Parathyroid adenoma (tissue), 2 donors: ENCODE results near the gene CEP57L1.

Experiments used
- H2AFZ ChIP-seq: fragments of 300-600 bp; sonication (generic); one replicate; pipeline ENCODE4 v1.7.0; 2017; ENCODE audit warnings: antibody characterized with exemption, mild to moderate bottlenecking
- H3K27ac ChIP-seq: fragments of 300-600 bp; sonication (generic); one replicate; pipeline ENCODE4 v1.7.0; 2017
- H3K27me3 ChIP-seq: fragments of 300-600 bp; sonication (generic); one replicate; pipeline ENCODE4 v1.7.0; 2017; ENCODE audit warnings: low read length; ENCODE audit not compliant: control insufficient read depth, insufficient read depth
- H3K36me3 ChIP-seq: fragments of 300-600 bp; sonication (generic); one replicate; pipeline ENCODE4 v1.7.0; 2017; ENCODE audit warnings: low read length; ENCODE audit not compliant: control insufficient read depth, insufficient read depth
- H3K4me1 ChIP-seq: fragments of 300-600 bp; sonication (generic); one replicate; pipeline ENCODE4 v1.7.0; 2017; ENCODE audit warnings: control low read depth
- H3K4me2 ChIP-seq: fragments of 300-600 bp; sonication (generic); one replicate; pipeline ENCODE4 v1.7.0; 2017; ENCODE audit warnings: low read length
- H3K4me3 ChIP-seq: fragments of 300-600 bp; sonication (generic); one replicate; pipeline ENCODE4 v1.7.0; 2017; ENCODE audit warnings: low read depth, low read length
- H3K79me2 ChIP-seq: fragments of 300-600 bp; sonication (generic); one replicate; pipeline ENCODE4 v1.7.0; 2017; ENCODE audit warnings: control low read depth
- H3K9ac ChIP-seq: fragments of 300-600 bp; sonication (generic); one replicate; pipeline ENCODE4 v1.7.0; 2017; ENCODE audit warnings: mild to moderate bottlenecking
- H3K9me3 ChIP-seq: fragments of 300-600 bp; sonication (generic); one replicate; pipeline ENCODE4 v1.7.0; 2017; ENCODE audit warnings: low read length; ENCODE audit not compliant: control insufficient read depth
- TF ChIP-seq, protein P1 (sequence below): fragments of 300-600 bp; sonication (generic); IDR thresholded peaks from one replicate; pipeline ENCODE4 v1.7.0; 2017; ENCODE audit warnings: antibody characterized with exemption, mild to moderate bottlenecking
- donor health status: primary hyperparathyroidism.

Gene CEP57L1

DNA sequence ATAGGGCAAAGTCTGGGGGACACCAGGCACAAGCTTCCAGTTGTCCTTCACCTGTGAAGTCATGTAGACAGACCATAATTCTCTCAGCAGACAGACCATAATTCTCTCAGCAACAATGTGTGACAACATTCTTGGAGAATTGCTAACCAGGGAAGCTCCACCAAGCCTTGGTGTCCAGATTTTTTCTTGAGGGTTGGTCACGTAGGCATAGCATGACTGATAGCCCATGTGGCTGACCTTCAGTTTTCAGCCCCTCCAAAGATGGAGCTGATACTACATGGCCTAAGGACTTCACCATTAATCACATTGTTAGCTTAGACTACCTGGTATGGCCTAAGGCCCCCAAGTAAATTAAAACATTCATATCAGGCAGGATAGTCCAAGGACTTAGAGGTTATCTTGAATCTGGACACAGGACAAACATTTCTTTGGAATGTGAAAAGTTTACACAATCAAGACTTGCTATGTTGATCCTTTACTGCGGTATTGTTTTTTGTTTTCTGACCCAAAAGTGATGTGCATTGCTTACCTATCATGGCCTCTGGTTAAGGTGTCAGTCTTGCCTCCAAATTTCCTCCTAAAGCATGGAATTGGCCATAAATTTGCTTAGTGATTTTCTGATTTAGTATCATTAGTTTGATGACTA, 76.9 kb downstream of the CEP57L1 start:
- no peak overlapping the region for H3K4me3 ChIP-seq
- H3K36me3 ChIP-seq, result no peaks in the 10 kb centered on the region
- H2AFZ ChIP-seq, result no peak overlapping the region
- no peaks in the 10 kb centered on the region for H3K27me3 ChIP-seq
- H3K27ac ChIP-seq, result no peak overlapping the region
- H3K79me2 ChIP-seq, result no peaks in the 10 kb centered on the region
- H3K9ac ChIP-seq, result no peak overlapping the region
- no peaks in the 10 kb centered on the region for H3K9me3 ChIP-seq
- H3K4me1 ChIP-seq, result peaks cover 3% of the 10 kb centered on the region
- no peak overlapping the region for H3K4me2 ChIP-seq
- TF ChIP-seq, protein P1, sequence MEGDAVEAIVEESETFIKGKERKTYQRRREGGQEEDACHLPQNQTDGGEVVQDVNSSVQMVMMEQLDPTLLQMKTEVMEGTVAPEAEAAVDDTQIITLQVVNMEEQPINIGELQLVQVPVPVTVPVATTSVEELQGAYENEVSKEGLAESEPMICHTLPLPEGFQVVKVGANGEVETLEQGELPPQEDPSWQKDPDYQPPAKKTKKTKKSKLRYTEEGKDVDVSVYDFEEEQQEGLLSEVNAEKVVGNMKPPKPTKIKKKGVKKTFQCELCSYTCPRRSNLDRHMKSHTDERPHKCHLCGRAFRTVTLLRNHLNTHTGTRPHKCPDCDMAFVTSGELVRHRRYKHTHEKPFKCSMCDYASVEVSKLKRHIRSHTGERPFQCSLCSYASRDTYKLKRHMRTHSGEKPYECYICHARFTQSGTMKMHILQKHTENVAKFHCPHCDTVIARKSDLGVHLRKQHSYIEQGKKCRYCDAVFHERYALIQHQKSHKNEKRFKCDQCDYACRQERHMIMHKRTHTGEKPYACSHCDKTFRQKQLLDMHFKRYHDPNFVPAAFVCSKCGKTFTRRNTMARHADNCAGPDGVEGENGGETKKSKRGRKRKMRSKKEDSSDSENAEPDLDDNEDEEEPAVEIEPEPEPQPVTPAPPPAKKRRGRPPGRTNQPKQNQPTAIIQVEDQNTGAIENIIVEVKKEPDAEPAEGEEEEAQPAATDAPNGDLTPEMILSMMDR, result no peak

DNA sequence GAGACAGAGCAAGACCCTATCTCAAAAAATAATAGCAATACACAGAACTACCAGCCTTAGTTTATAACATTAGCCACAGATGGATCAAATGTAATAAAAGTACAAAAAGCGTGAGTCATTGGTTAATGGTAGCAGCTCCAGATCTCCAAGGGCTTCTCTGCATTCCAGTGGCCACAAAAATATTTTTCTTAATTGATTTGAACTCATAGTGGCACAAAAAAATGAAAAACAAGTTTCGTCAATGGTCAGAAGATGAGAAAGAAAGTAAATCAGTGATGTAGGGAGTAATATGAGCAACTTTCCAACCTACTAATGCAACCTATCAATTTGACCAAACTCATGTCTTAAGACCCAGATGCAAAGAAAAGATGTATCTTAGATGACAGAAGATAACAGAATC, 79.6 kb downstream of the CEP57L1 start:
- Histone ChIP-seq H3K27ac (no peak overlapping the region), H3K4me2 (no peak overlapping the region), H3K4me3 (no peak overlapping the region), H3K9me3 (no peaks in the 10 kb centered on the region), H2AFZ (no peak overlapping the region), H3K79me2 (no peaks in the 10 kb centered on the region), H3K4me1 (peaks cover 3% of the 10 kb centered on the region), H3K27me3 (no peaks in the 10 kb centered on the region), H3K9ac (no peak overlapping the region), H3K36me3 (no peaks in the 10 kb centered on the region)
- TF ChIP-seq, protein P1, result no peak

DNA sequence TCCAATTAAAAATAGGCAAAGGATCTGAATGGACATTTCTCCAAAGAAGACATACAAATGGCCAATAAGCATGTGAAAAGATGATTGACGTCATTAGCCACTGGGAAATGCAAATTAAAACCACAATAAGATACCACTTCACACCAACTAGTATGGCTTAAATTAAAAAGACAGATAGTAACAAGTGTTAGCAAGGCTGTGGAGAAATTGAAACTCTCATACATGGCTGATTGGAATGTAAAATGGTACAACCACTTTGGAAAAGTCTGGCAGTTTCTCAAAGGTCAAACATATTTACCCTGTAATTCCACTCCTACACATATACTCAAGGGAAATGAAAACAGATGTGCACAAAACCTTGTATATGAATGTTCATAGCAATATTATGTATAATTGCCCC, 83.6 kb downstream of the CEP57L1 start:
- H2AFZ ChIP-seq, result no peak overlapping the region
- H3K36me3 ChIP-seq, result no peaks in the 10 kb centered on the region
- no peak overlapping the region for H3K4me3 ChIP-seq

DNA sequence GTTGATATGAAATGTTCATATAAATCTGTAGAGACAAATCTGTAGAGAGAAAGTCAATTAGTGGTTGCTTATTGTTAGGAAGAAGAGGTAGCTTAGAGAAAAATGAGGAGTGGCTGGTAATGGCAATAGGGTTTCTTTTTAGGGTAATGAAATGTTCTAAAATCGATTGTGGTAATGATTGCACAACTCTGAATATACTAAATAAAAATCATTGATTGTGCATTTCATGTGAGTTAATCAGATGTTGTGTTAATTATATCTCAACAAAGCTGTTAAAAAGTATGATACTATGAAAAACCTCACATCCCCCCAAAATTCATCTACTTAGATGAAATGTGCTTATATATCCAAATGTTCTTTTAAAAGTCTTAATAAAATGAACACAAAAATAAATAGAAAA, 84.2 kb downstream of the CEP57L1 start:
- Histone ChIP-seq H3K36me3 (no peaks in the 10 kb centered on the region), H3K4me1 (no peaks in the 10 kb centered on the region), H3K79me2 (no peaks in the 10 kb centered on the region), H3K27ac (no peak overlapping the region), H3K27me3 (no peaks in the 10 kb centered on the region), H3K4me3 (no peak overlapping the region), H3K4me2 (no peak overlapping the region), H3K9ac (no peak overlapping the region), H3K9me3 (no peaks in the 10 kb centered on the region), H2AFZ (no peak overlapping the region)
- TF ChIP-seq, protein P1, result no peak

More for the DNA sequence above, 83.6 kb downstream of the CEP57L1 start:
- Histone ChIP-seq H3K4me1 (no peaks in the 10 kb centered on the region), H3K79me2 (no peaks in the 10 kb centered on the region), H3K9ac (no peak overlapping the region), H3K27me3 (no peaks in the 10 kb centered on the region), H3K4me2 (no peak overlapping the region), H3K27ac (no peak overlapping the region), H3K9me3 (no peaks in the 10 kb centered on the region)
- TF ChIP-seq, protein P1, result no peak

DNA sequence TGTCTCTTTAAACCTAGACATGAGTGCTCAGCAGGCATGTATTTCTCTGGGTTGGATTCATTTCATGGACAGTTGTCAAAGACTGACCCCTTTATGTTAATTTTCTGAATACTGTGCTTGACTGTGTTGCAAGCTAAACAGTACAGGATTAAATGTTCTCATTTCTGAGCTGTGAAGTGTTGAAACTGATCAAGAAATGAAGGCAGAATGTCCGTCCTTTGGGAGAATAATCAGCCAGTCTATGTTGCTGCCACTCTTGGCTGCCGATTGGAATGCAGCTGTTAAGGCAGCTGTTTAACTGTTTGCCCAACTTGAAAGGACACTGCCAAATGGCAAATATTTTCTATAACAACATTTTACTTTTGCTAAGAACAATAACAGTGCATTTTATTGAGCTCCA, 87.3 kb downstream of the CEP57L1 start:
- H3K4me1 ChIP-seq, result no peaks in the 10 kb centered on the region
- H3K9ac ChIP-seq, result no peak overlapping the region
- H3K27ac ChIP-seq, result no peak overlapping the region
- H3K4me2 ChIP-seq, result no peak overlapping the region
- H2AFZ ChIP-seq, result peak overlapping the region; percentile 16
- TF ChIP-seq, protein P1, result no peak
- H3K27me3 ChIP-seq, result no peaks in the 10 kb centered on the region
- no peak overlapping the region for H3K4me3 ChIP-seq
- no peaks in the 10 kb centered on the region for H3K79me2 ChIP-seq
- no peaks in the 10 kb centered on the region for H3K36me3 ChIP-seq
- no peaks in the 10 kb centered on the region for H3K9me3 ChIP-seq
